Activated CD8-positive, alpha-beta memory T cell treated with anti-CD3 and anti-CD28 coated beads, Interleukin-2, amount 50 U/mL, for 24 hours (primary cell): ENCODE data around the gene AP5S1.

ENCODE experiments used
- DNase-seq: peaks from one replicate; pipeline ENCODE4 v3.0.0-alpha.2; 2020; ENCODE audit errors: extremely low read depth

Gene AP5S1

DNA sequence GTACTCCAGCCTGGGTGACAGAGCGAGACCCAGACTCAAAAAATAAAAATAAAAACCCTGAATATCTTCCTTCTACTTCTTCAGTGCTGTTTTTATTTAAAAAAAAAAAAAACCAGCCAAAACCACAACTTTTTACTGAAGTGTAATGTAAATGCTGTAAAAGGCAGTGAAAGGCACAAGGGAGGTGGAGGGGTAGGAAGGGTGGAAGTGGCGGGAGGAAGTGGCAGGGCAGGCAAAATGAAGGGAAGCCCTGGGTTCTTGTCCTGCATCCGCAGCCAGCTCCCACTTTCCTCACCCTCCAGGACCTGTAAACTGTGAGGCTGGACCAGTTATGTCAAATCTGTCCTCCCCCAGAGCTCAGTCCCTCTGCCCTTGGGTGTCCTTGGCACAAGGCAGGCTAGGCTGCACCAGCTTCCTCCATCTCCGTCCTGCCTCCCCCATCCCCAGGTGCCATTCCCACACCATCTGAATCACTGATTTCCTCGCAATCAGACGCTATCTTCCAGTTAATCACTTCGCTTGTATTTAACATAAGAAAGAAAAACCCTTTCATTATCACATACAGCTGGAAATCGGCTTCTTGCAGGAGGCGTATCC, 55.1 kb downstream of the AP5S1 start:
- no peak for DNase-seq

DNA sequence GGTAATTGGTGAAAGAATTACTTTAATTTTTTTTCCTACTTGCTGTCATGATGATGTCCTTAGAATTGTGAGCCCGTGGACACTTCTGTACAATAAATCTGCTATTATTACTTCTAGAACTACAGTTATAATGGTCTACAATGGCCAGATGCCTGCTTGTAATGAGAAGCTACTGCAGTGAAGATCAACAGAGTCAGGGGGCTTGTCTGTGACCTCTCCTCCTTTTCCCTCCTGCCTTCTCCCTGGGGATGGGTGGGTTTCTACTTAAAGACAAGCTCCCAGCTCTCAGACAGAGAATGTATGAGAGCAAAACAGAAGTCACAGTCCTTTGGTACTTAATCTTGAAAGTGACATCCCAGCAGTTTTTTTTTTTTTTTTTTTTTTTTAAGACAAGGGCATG, 55.7 kb downstream of the AP5S1 start:
- no peak for DNase-seq

- DNase-seq, result no peak
These were observed 56.3 kb downstream of the AP5S1 start for GRCh38 chr20:3876676-3877075.
